ENCODE data around the gene ERLEC1. TPM values are rescaled to one million over a fixed set of nuclear protein-coding genes. Genes with fewer than 3 reads are reported as not detected.

The ERLEC1 gene
- total and polyA plus RNA-seq, 4 donors, result 28.8 to 32.0 (median 30.4) TPM

GRCh38 chr2:53793261-53793660 is 6.4 kb downstream of the ERLEC1 start:
- H3K4me1 ChIP-seq (ENCODE audit: control insufficient read depth in 4 of 4, insufficient read depth in 4 of 4, low read length in 3 of 4), result peaks cover 2 to 4% (median 3%) of the 10 kb centered on the region in 4 donors

GRCh38 chr2:53793821-53794220 is 7.0 kb downstream of the ERLEC1 start:
- no peak overlapping the region for H3K9ac ChIP-seq (ENCODE audit: low read depth in 1 of 2, low read length in 2 of 2)
- H3K4me1 ChIP-seq (ENCODE audit: control insufficient read depth in 4 of 4, insufficient read depth in 4 of 4, low read length in 3 of 4), result peaks cover 0 to 2% (median 0%) of the 10 kb centered on the region in 4 donors
- peaks cover 6 to 28% (median 17%) of the 10 kb centered on the region in 4 donors for H3K36me3 ChIP-seq (ENCODE audit: control insufficient read depth in 4 of 4, insufficient read depth in 3 of 4, low read depth in 1 of 4, low read length in 3 of 4)
- no peak overlapping the region for H3K4me3 ChIP-seq (ENCODE audit: low read depth in 1 of 3, low read length in 3 of 3)
- DNase-seq (ENCODE audit: low spot score), result no peak
- no peaks in the 10 kb centered on the region for H3K27me3 ChIP-seq (ENCODE audit: control insufficient read depth in 4 of 4, insufficient read depth in 4 of 4, low read length in 3 of 4)
- WGBS, result 88% methylated on average over 3 of the region's 3 CpGs
- no peaks in the 10 kb centered on the region for H3K9me3 ChIP-seq (ENCODE audit: control insufficient read depth in 4 of 4, low read length in 3 of 4)
- no peak overlapping the region for H3K27ac ChIP-seq (ENCODE audit: low read depth in 1 of 2, low read length in 2 of 2)
- TF ChIP-seq MAX (IDR thresholded peaks at IDR 0.05), result no peak
- TF ChIP-seq JUND (IDR thresholded peaks at IDR 0.05), result no peak

More at GRCh38 chr2:53793261-53793660, 6.4 kb downstream of the ERLEC1 start:
- no peaks in the 10 kb centered on the region for H3K27me3 ChIP-seq (ENCODE audit: control insufficient read depth in 4 of 4, insufficient read depth in 4 of 4, low read length in 3 of 4)
- 94% methylated on average over 3 of the region's 3 CpGs for WGBS
- no peak overlapping the region for H3K9ac ChIP-seq (ENCODE audit: low read depth in 1 of 2, low read length in 2 of 2)
- DNase-seq (ENCODE audit: low spot score), result no peak
- H3K36me3 ChIP-seq (ENCODE audit: control insufficient read depth in 4 of 4, insufficient read depth in 3 of 4, low read depth in 1 of 4, low read length in 3 of 4), result peaks cover 6 to 24% (median 13%) of the 10 kb centered on the region in 4 donors
- TF ChIP-seq ATF3 (IDR thresholded peaks at IDR 0.05) (no peak), FOXA1 (IDR thresholded peaks at IDR 0.05) (no peak), JUND (IDR thresholded peaks at IDR 0.05) (no peak), HNF4A (conservative IDR thresholded peaks at IDR 0.05) (no peak), RAD21 (IDR thresholded peaks at IDR 0.05) (no peak), ZBTB33 (IDR thresholded peaks at IDR 0.05) (no peak)
- H3K9me3 ChIP-seq (ENCODE audit: control insufficient read depth in 4 of 4, low read length in 3 of 4), result no peaks in the 10 kb centered on the region
- H3K4me3 ChIP-seq (ENCODE audit: low read depth in 1 of 3, low read length in 3 of 3), result no peak overlapping the region
- no peak overlapping the region for H3K27ac ChIP-seq (ENCODE audit: low read depth in 1 of 2, low read length in 2 of 2)

- no peaks in the 10 kb centered on the region for H3K4me1 ChIP-seq (ENCODE audit: control insufficient read depth in 4 of 4, insufficient read depth in 4 of 4, low read length in 3 of 4)
- no peaks in the 10 kb centered on the region for H3K9me3 ChIP-seq (ENCODE audit: control insufficient read depth in 4 of 4, low read length in 3 of 4)
- H3K27me3 ChIP-seq (ENCODE audit: control insufficient read depth in 4 of 4, insufficient read depth in 4 of 4, low read length in 3 of 4), result no peaks in the 10 kb centered on the region
- no peak for DNase-seq (ENCODE audit: low spot score)
- H3K4me3 ChIP-seq (ENCODE audit: low read depth in 1 of 3, low read length in 3 of 3), result no peak overlapping the region
- peaks cover 6 to 41% (median 33%) of the 10 kb centered on the region in 4 donors for H3K36me3 ChIP-seq (ENCODE audit: control insufficient read depth in 4 of 4, insufficient read depth in 3 of 4, low read depth in 1 of 4, low read length in 3 of 4)
- H3K9ac ChIP-seq (ENCODE audit: low read depth in 1 of 2, low read length in 2 of 2), result no peak overlapping the region
- no peak overlapping the region for H3K27ac ChIP-seq (ENCODE audit: low read depth in 1 of 2, low read length in 2 of 2)
- TF ChIP-seq TAF1 (conservative IDR thresholded peaks at IDR 0.05) (no peak), MAX (IDR thresholded peaks at IDR 0.05) (no peak), FOXA2 (IDR thresholded peaks at IDR 0.05) (no peak), HNF4G (IDR thresholded peaks at IDR 0.05) (no peak), ATF3 (IDR thresholded peaks at IDR 0.05) (no peak), EGR1 (IDR thresholded peaks at IDR 0.05; ENCODE audit: low read depth in 2 of 2) (no peak), SP1 (IDR thresholded peaks at IDR 0.05) (no peak), REST (IDR thresholded peaks at IDR 0.05) (no peak), NR2F2 (IDR thresholded peaks at IDR 0.05) (no peak), GABPA (IDR thresholded peaks at IDR 0.05 in 1 of 2, conservative IDR thresholded peaks at IDR 0.05 in 1 of 2) (no peak), HNF4A (conservative IDR thresholded peaks at IDR 0.05) (no peak), JUND (IDR thresholded peaks at IDR 0.05) (no peak), ZBTB33 (IDR thresholded peaks at IDR 0.05) (no peak), YY1 (IDR thresholded peaks at IDR 0.05) (no peak), RAD21 (IDR thresholded peaks at IDR 0.05) (no peak), CTCF (IDR thresholded peaks at IDR 0.05; ENCODE audit: low read depth, low read length, missing input control) (no peak)
Measured at GRCh38 chr2:53801547-53801946, 14.7 kb downstream of the ERLEC1 start.

Measured in liver (tissue), 9 donors.